HG03060 (cell line): ENCODE data around the gene PPIL1.
"Not testable (repeated sequence)": the region's sequence is repeated elsewhere in the genome, so short reads cannot be mapped to it uniquely, and the experiment has no call there.

Experiments
- ATAC-seq: cut with Tn5 transposase; IDR thresholded peaks from one replicate; pipeline ENCODE4 v1.9.1; 2021; ENCODE audit warnings: low read depth, moderate number of reproducible peaks; ENCODE audit not compliant: unreplicated experiment

The PPIL1 gene

GRCh38 chr6:36820700-36821580 lies 53.7 kb downstream of the PPIL1 start:
- ATAC-seq: no peak

- ATAC-seq: no peak
Measured at GRCh38 chr6:36818756-36819155, 55.8 kb downstream of the PPIL1 start.

- ATAC-seq: no peak
Measured at GRCh38 chr6:36817847-36818246, 56.8 kb downstream of the PPIL1 start.

DNA sequence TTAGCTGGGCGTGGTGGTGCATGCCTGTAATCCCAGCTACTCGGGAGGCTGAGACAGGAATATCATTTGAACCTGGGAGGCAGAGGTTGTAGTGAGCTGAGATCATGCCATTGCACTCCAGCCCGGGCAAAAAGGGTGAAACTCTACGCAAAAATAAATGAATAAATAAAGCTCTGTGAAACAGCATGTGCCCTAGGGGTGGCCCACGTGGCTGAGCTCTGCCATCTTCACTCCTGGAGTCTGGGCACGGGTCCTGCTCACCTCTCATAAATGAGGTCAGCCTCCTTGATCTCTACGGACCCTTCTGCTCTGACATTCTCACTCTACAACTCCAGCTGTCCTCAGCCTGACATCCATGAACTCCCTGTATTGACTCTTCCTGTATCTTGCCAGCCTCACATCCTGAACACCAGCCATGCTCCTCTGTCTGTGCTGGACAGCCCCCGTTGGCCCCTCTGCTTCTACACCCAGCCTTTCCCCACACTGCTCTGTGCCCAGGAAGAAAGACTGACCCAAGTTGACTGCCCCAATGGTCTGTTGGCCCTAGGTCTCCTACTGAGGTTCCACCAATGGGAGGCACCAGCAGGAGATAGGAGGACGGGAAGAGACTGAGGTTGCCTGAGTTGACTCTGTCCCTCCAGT lies 57.3 kb downstream of the PPIL1 start:
- ATAC-seq: no peak

DNA sequence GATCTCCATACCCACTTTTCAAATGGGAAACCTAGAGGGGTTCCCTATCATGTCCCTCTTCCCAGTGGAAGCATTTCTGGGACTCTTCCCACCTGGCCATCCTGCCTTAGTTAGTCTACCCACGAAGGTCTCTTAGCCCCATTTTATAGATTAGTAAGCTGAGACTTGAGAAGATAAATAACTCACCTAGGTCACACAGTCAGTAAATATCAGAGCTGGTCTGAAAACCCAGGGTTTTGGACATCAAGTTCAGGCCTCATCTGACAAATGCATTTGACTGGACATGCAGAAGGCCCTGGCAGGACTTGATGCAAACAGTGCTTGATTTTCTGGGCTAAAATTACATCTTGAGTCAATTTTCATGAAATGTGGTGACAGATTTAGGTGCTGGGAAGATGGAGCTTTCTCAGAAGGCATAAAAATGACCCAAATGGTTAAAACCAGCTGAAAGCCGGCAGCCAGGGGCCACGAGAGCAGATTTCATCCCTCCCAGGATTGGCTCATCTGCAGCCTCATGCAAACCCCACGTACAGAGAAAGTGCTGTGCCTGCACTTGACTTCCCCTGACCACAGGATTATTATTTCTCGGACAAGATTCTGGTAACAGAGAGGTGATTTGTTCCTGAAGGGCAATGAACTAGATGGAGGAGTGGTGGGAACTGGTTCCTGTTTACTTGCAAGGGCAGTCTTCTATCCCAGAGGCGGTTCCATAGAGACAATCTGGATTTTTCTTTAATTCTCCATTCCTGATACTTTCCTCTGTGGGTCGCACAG lies 58.5 kb downstream of the PPIL1 start:
- no peak for ATAC-seq

DNA sequence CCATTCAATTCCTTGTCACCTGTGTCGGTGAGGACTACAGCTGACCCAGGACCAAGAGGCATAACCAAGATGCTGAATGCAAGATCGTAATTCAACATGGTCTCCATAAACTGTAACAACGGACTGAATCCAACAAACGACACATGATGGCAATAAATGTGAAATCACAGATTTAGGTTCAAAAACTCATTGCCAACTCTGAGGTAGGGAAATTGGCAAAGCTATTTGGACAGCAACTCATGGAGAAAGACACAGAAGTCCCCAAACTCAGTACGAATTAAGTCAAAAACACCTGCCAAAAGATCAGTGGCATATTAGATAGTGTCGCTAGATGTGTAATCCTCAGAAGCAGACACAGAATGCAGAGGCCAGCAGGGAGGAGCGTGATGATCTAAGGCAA lies 60.4 kb downstream of the PPIL1 start:
- ATAC-seq: no peak

DNA sequence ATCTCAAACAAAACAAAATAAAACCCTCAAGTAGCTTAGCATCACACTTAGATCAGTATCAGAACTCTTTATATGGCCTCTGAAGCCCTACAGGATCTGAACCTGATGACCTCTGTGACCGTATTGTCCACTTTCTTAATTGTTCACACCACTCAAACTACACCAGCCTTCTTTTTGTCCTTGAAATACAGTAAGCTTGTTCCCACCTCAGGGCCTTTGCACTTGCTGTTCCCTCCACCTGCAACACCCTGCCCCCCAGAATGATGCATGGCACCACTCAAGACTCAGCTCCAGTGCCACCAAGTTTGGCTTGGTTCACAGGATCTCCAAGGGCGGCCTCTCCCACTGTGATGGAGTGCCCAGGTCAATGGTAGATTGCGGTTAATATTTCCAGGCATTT lies 61.1 kb downstream of the PPIL1 start:
- ATAC-seq: no peak

GRCh38 chr6:36813047-36813446 lies 61.6 kb downstream of the PPIL1 start:
- ATAC-seq: not testable (repeated sequence)

DNA sequence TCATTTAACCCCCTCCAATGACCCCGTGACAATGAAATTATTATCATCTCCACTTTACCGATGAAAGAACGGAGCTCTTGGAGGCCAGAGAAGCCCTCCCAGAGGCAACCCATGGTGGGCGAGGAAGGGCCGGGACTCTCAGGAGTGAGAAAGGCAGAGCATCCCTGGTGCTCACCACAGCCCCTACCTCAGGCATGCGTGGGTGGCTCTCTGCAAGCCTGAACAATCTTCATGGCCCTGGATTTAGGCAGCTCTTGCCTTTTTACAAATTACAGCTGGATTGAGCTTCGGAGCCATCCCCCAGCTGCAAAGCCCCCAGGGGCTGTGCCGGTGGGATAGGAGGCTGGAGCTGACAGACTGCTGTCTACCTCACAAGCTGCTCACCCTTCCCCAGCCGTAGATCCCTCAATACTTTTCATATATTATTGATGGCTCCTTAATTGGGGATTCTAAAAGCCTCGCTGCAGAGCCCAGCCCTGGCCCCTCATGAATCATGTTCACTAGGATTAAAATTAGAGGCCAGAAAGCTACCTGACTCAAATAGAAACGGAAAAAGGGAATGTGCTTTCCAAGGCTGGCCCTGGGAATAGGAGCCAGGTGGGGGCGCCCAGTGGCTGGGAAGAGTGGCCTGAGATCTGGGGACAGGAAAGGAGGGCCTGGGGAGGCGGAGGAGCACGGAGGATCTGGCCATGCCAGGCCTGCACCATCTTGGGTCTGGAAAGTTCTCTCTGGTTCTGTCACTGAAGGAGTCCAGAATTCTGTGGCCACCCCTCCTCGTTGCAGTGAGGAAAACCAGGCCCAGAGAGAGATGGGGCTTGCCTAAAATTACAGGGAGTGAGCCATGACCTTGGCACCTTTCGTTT lies 64.4 kb downstream of the PPIL1 start:
- ATAC-seq: no peak

DNA sequence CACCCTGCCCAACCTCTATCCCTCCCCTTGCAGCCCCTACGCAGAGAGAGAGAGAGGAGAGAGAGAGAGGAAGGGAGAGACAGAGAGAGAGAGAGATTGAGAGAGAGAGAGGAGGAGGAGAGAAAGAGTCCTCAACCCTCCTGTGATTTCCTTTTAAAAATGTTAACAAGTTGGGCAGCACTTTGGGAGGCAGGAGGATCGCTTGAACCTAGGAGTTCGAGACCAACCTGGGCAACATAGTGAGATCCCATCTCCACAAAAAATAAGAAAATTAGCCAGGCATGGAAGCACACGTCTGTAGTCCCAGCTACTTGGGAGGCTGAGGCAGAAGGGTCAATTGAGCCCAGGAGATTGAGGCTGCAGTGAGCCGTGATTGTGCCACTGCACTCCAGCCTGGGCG lies 65.4 kb downstream of the PPIL1 start:
- no peak for ATAC-seq

- ATAC-seq: no peak
Measured at GRCh38 chr6:36808634-36809033, 66.0 kb downstream of the PPIL1 start.

DNA sequence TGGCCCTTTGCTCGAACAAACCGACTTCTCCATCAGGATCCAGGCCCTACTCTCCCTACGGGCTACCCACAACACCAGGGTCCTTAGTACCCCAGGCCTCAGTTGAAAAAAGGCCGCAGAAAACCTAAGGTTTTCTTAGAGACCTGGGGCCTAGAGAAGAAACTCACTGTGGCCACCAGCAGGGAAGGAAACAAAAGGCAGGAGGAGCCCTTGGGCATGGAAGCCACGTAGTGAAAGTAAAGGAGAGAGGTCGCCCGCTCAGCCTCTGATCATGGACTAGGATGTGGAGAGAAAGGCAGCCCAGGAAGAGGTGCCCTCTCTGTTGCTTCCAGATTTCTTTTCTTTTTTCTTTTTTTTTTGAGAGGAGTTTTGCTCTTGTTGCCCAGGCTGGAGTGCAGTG lies 66.9 kb downstream of the PPIL1 start:
- ATAC-seq: no peak

DNA sequence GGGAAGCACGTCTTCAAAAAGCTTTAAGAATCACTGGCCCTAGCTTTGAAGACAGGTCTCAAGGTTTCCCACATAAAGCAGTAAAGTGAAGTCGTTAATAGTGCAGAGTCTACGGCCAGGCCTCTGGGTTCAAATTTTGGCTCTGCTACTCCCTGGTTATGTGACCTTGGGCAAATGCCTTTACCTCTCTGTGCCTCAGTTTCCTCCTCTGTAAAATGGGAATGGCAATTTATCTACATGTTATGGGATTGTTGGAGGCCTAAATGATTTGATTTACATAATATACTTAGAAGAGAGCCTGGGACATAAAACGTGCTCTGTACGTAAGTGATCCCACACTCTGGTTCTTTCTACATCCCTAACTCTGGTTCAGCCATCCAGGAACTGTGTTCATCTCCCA lies 67.5 kb downstream of the PPIL1 start:
- ATAC-seq: no peak

GRCh38 chr6:36805917-36806316 lies 68.7 kb downstream of the PPIL1 start:
- ATAC-seq: no peak

- ATAC-seq: no peak
Measured at GRCh38 chr6:36805096-36805797, 69.4 kb downstream of the PPIL1 start.
